GM03348 (cell line): ENCODE data around the gene PMEL.
"Not testable (repeated sequence)": the region's sequence is repeated elsewhere in the genome, so short reads cannot be mapped to it uniquely, and the experiment has no call there.

ENCODE experiments used
- DNase-seq: peaks from one replicate; pipeline ENCODE4 v3.0.0; 2012; ENCODE audit warnings: low spot score

The PMEL gene

GRCh38 chr12:55983232-55983842 is 17.5 kb upstream of the PMEL start:
- DNase-seq = no peak

GRCh38 chr12:55982319-55982936 is 16.6 kb upstream of the PMEL start:
- no peak for DNase-seq

DNA sequence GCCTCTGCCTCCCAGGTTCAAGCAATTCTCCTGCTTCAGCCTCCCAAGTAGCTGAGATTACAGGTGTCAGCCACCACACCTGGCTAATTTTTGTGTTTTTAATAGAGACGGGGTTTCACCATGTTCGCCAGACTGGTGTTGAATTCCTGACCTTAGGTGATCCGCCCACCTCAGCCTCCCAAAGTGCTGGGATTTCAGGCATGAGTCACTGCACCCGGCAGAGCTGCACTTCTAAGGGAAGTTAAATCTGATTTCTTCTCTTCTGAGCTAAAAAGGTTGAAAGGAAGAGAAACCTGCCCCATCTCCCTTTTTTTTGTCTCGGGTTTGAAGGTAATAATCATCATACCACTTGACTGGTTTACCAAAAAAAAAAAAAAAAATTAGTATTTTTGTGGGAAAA is 16.0 kb upstream of the PMEL start:
- not testable (repeated sequence) for DNase-seq

DNA sequence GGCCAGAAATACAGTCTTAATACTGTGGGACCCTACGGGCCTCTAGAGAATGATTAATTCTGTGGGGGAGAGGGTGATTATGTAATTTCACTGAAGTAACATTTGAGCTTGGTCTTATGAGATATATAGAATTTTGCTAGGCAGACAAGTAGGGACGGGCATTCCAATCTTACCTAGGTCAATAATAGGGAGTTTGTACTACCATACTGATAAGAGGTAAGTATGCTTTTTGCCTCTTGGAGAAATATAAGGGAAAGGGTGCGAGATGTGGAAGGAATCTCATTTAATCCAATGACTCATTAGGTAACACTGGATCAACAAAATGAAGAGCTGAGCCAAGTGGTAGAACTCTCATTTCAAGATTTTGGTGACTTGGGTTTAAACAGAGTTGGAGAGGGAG is 13.2 kb upstream of the PMEL start:
- DNase-seq = no peak

GRCh38 chr12:55978393-55978792 is 12.6 kb upstream of the PMEL start:
- DNase-seq = no peak

DNA sequence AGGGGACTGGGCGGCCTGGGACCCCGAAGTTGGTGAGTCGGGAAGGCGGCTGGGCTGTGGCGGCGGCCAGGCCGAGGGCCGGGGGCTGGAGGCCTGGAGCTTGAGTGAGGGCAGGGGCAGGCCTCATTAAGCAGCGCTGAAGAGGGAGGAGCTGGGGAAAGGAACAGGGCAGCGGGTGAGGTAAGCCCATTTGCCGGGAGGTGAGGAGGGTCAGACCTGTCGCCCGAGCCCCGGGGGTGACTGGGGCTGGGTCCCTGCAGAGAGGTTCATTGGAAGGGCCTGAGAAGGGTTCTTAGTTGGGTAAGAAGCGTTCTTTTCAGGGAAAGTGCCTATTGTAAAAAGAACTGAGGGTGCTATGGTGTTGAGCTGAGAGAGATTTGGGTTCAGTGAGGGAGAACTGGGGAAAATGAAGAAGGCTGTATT is 8.5 kb upstream of the PMEL start:
- DNase-seq = peak; percentile 68

- peak; percentile 96 for DNase-seq
Observed at GRCh38 chr12:55973599-55974307, 7.9 kb upstream of the PMEL start, which contains the start of gene RAB5B. Gene RAB5B (plus strand): TSS chr12:55974078. CDS start chr12:55986961, 12,883 bp downstream.

- DNase-seq = no peak
Observed at GRCh38 chr12:55972911-55973598, 7.2 kb upstream of the PMEL start.

DNA sequence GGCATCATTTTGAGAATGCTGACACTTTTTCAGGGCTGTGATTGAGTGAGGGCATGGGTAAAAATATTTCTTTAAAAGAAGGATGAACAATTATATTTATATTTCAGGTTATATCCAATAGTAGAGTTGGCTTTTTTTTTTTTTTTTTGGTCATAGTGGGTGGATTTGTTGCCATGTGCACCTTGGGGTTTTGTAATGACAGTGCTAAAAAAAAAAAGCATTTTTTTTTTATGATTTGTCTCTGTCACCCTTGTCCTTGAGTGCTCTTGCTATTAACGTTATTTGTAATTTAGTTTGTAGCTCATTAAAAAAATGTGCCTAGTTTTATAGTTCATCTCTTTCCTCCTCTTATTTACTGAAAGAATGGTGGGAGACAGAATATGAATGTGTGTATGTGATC is 6.6 kb upstream of the PMEL start:
- DNase-seq = no peak

- peak; percentile 55 for DNase-seq
Observed at GRCh38 chr12:55972042-55972441, 6.2 kb upstream of the PMEL start.

- DNase-seq = no peak
Observed at GRCh38 chr12:55970775-55971174, 4.9 kb upstream of the PMEL start.

DNA sequence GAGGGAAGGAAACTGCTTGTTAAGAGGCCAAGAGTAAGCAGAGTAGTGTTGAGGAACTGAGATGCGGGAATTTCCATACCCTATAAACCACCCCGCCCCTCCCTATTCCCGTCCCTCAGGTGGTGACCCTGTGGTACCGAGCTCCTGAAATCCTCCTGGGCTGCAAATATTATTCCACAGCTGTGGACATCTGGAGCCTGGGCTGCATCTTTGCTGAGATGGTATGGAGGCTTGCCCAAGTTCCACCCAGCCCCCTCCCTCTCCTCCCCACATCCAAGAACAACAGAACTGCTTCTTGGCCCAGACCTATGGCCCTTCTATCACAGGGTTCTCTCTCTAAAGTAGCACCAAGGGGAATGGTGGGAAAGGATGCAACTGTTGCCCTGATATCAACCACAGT is 3.5 kb upstream of the PMEL start:
- DNase-seq = no peak

GRCh38 chr12:55966408-55967281 is 803 bp upstream of the PMEL start, which contains the start of gene CDK2:
Gene CDK2 (plus strand): TSS chr12:55966830. CDS start chr12:55967009, 179 bp downstream.
- peak; percentile 97 for DNase-seq

GRCh38 chr12:55965240-55965639 is 602 bp downstream of the PMEL start:
- DNase-seq = no peak

DNA sequence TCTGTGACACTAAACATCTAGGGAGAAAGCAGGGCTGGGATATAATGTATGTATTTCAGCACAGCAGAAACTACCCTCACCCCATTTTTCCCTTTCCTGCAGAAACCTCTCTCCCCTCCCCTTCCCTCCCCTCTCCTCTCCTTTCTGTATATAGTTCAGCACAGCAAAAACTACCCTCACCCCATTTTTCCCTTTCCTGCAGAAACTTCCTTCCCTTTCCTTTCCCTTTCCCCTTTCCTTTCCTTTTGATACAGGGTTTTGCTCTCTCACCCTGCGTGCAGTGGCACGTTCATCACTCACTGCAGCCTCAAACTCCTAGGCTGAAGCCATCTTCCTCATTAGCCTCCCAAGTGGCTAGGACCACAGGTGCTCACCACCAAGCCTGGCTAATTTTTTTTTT is 2.1 kb downstream of the PMEL start:
- no peak for DNase-seq

DNA sequence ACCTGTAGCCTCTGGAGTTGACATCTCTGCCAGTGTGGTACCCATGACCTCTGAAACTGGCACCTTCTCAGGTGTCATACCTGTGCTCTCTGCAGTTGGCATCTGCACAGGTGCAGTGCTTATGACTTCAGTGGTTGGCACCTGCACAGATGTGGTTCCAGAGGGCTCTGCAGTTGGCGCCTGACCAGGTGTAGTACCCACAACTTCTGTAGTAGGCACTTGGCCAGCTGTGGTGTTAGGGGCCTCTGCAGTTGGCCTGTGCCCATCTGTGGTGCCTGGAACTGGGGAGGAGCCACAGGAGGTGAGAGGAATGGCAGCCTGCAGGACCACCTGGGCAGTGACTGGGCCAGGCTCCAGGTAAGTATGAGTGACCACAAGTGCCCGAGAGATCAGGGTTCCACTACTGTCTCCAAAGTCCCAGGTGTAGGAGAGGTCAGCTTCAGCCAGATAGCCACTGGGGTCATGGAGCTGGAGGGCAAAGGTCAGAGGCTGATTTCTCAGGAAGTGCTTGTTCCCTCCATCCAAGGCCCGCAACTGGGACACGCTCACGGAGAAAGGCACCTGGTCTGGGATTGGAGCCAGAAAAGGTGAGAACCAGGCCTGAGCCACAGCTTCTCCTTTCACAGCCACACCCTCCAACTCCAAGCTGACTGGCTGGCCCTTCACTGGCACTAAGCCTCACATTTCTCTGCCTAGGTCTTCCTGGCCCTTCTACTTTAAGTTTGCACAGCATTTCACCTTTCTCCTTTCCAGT is 8.6 kb downstream of the PMEL start:
- DNase-seq = no peak

GRCh38 chr12:55955800-55956508 is 9.9 kb downstream of the PMEL start:
- peak; percentile 42 for DNase-seq

- DNase-seq = no peak
Observed at GRCh38 chr12:55955344-55955743, 10.5 kb downstream of the PMEL start.

DNA sequence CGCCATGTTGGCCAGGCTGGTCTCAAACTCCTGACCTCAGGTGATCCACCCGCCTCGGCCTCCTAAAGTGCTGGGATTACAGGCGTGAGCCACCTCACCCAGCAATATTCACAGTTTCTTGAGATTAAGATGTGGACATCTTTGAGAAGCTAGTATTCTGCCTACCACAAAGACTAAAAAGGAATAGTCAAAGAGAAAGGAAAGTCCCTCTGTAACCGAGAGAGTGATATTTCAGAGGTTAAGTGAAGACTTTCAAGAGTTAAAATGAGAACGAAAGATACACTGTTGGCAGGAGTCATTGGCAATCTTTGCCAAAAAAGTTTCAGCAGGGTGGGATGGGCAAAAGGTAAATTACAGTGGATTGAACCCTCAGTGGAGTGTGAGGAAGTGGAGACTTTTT is 19.3 kb downstream of the PMEL start:
- no peak for DNase-seq

GRCh38 chr12:55942577-55943136 is 23.2 kb downstream of the PMEL start:
- DNase-seq = no peak
